ENCODE results near the gene SLC30A7.
"Not testable (repeated sequence)": the region's sequence is repeated elsewhere in the genome, so short reads cannot be mapped to it uniquely, and the experiment has no call there.

The SLC30A7 gene

GRCh38 chr1:100889869-100890482 lies 5.9 kb upstream of the SLC30A7 start:
- DNase-seq (ENCODE audit: low read depth), result not testable (repeated sequence)

DNA sequence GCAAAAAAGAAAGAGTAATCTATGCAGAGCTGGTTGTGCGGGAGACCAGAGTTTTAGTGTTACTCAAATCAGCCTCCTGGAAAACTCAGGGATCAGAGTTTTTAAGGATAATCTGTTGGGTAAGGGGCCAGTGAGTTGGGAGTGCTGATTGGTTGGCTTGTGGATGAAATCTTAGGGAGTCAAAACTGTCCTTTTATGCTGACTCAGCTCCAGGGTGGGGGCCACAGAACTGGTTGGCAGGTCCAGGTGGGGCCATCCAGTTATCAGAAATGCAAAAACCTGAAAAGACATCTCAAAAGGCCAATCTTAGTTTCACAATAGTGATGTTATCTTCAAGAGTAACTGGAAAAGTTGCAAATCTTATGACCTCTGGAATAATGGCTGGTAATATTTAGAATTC lies 4.5 kb upstream of the SLC30A7 start:
- DNase-seq (ENCODE audit: low read depth), result no peak

- DNase-seq (ENCODE audit: low read depth), result no peak
Observed at GRCh38 chr1:100892554-100892953, 3.3 kb upstream of the SLC30A7 start.

DNA sequence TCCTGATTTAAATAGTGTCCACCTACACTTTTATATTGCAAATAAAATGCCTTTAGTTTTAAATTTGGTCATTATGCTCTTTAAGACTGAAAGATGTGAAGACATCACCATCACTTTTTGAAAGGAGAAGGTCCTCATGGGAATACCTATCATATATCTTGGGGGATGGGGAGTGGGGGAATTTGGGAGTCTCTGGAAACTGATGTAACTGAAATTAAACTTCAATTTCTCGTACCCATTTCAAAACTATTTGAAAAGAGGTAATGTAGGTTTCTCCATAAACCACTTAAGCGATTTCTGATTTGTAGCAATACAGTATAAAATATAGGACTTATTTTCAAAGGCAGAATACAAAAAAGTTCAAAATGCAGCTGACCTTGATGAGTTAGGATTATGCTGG lies 2.2 kb upstream of the SLC30A7 start:
- no peak for DNase-seq (ENCODE audit: low read depth)

- peak; percentile 22 for DNase-seq (ENCODE audit: low read depth)
Observed at GRCh38 chr1:100894603-100895539, 1.0 kb upstream of the SLC30A7 start, which contains the start of gene EXTL2. Gene EXTL2, minus strand, starts transcription at chr1:100894842. Its CDS starts 6,085 bp downstream, at chr1:100888757.

- peak; percentile 16 for DNase-seq (ENCODE audit: low read depth)
Observed at GRCh38 chr1:100896481-100896982, 642 bp downstream of the SLC30A7 start.

DNA sequence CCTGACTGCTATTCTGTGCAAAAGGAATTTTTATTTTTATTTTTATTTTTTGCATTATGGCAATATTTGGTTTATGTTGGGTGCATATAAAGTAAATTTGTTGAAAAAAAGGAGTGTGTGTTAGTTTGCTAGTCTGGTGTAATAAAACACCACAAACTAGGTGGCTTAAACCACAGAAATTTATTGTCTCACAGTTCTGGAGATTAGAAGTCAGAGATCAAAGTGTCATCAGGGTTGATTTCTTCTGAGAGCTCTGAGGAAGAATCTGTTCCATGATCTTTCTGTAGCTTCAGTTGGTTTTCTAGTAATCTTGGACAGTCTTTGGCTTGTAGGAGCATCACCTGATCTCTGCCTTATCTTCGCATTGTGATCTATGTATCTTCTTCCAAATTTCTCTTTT lies 6.5 kb downstream of the SLC30A7 start:
- no peak for DNase-seq (ENCODE audit: low read depth)

DNA sequence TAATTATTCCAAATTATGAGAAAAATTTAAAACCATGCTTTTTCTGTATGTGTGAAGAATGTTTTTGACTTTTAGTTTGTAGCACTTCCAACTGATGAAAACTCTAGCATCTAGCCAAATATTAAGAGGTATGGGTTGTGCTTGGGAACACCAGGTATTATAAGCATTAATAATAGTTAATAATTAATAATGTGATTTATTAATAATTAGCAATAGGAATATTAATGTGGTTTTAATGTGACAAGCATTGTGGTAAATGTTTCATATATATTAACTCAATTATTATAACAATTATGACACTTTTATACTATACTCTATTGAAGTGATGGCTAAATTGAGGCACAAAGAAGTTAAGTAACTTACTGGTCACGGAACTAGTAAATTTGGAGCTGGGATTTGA lies 7.9 kb downstream of the SLC30A7 start:
- DNase-seq (ENCODE audit: low read depth), result no peak

GRCh38 chr1:100904528-100904927 lies 8.6 kb downstream of the SLC30A7 start:
- DNase-seq (ENCODE audit: low read depth), result no peak

DNA sequence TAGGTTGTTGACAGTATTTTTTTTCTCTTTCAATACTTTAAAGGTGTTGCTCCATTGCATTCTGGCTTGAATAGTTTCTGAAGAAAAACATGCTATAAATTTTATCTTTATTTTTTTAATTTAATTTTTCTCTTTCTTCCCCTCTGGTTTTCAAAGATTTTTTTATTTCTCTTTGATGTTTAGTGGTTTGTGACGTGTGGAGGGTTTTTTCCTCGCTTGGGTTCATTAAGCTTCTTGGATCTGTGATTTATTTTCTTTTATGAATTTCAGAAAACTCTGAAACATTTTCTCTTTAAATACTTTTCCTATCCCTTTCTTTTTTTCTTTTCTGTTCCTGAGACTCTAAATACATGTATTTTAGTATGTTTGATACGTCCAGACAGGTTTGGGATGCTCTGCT lies 9.3 kb downstream of the SLC30A7 start:
- no peak for DNase-seq (ENCODE audit: low read depth)

GRCh38 chr1:100907887-100908286 lies 12.0 kb downstream of the SLC30A7 start:
- no peak for DNase-seq (ENCODE audit: low read depth)

DNA sequence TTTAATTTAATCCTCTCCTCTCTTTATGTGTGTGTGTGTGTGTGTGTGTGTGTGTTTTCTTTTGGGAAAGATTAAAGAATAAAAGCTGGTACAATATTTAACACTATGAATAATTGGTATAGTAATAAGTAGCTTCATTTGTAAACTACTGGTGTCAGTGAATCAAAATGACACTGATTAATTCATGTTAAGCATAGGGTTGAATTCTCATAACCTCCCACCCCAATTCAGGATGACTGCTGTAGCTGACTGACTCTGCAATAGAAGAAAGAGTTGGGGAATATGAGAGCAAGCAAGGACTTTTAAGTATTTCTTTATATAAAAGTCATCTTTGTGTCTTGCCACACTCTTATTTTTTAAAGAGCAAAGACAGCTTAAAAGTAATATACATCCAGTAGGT lies 13.1 kb downstream of the SLC30A7 start:
- no peak for DNase-seq (ENCODE audit: low read depth)

DNA sequence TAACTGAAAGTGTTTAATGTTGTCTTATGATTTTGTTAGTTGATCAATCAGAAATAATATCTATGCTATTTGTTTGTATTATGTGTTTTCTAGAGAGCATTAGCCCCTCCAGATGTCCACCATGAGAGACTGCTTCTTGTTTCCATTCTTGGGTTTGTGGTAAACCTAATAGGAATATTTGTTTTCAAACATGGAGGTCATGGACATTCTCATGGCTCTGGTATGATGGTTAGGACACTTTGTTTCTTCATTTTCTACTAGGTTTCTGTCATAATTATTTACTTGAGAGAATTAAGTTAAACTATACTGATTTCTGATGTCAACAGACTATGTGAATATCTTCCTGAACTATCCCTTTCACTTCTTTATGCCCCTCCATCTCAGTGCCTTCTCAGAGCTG lies 16.1 kb downstream of the SLC30A7 start:
- DNase-seq (ENCODE audit: low read depth), result no peak

DNA sequence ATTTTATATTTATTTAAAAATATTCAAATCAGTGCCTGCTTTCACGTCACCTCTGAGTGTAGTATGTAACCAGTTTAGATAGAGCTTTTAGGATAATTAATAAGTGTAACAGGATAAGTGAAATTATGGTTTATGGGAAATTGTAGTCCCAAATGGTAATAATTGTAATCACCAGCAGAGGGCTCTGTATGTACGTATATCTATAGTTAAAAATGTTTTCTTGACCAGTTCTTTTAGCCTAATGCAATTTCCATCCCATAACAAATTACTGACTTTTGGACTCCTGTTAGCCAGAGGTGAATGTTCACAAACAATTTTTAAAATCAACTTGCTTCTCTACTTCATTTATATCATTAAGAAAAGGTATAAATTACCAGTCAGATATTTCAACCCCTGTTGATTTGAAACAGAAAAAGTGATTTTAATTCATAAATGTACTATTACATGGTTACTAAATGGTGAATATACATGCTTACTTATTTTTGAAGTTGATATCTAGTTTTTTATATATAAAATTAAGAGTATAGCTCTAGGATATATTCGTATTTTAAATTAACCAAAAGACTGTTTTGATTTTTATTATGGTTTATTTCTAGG lies 25.3 kb downstream of the SLC30A7 start:
- DNase-seq (ENCODE audit: low read depth), result no peak

DNA sequence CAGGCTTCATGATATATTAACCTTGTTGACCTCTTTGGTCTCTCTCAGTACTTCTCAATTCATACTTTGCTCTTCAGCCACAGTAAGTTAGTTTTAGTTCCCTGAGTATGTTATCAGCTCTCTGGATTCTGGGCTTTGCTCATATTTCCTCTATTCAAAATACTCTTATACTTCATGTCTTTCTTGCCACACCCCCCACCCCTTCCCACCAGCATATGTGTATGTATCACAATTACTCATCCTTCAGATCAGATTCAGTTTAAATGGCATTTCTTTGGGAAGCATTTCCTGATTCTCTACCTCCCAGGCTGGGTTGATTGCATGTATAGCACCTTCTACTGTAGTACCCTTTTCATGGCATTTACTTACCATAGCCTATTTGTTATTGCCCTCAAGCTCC lies 28.3 kb downstream of the SLC30A7 start:
- no peak for DNase-seq (ENCODE audit: low read depth)

DNA sequence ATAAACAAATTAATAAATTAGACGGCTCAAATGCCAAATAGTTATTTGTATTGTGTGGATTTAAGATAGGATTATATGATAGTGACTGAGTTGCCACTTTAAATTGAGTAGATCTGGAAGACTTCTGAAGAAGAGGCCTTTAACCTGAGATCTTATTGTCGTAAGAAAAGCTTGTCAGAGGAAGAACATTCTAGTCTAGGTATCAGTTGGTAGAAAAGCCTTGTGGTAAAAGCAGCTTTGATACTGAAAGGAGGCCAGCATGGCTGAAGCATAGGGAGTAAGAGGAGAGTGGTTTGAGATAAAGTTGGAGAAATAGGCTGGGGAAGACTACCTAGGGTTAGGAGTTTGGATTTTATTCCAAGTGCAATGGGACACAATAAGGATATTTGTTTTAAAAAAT lies 29.1 kb downstream of the SLC30A7 start:
- DNase-seq (ENCODE audit: low read depth), result no peak

GRCh38 chr1:100926240-100926639 lies 30.4 kb downstream of the SLC30A7 start:
- DNase-seq (ENCODE audit: low read depth), result no peak

DNA sequence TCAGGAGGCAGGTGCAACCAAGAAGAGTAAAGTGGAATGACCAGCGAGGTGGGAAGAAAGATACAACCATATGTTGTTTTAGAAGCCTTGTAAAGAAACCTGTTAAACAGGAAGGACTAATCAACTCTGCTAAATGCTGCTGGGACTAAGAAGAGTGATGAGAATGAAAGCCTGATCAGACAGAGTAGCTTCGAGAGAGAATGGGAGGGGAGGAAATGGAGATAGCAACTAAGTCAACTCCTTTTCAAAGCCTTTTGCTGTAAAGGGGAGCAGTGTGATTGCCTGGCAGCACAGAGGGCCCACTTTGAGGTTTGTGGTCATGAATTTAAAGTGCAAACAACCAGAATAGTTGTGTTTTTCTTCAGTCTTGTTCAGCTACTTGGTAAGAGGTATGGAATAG lies 31.4 kb downstream of the SLC30A7 start:
- no peak for DNase-seq (ENCODE audit: low read depth)

- DNase-seq (ENCODE audit: low read depth), result no peak
Observed at GRCh38 chr1:100928128-100928527, 32.2 kb downstream of the SLC30A7 start.

DNA sequence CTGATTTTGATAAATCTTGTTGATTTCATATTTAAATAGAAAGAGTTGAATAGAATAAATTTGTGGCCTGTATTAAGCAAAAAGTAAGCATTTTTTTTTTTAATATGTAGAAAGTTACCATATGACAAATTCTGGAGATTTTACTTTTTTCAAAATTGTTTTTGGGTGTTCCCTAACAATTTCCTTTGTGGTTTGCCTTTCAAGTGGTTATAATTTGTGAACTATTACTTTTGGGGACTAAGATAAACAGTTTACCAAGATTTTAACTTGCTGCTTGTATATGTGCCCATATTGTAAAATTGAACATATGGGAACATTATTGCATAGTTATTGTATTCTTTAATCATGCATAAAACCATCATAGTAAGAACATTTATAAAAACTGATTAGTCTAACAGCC lies 34.6 kb downstream of the SLC30A7 start:
- DNase-seq (ENCODE audit: low read depth), result no peak

- DNase-seq (ENCODE audit: low read depth), result no peak
Observed at GRCh38 chr1:100931716-100932115, 35.8 kb downstream of the SLC30A7 start.

GRCh38 chr1:100933555-100933954 lies 37.7 kb downstream of the SLC30A7 start:
- not testable (repeated sequence) for DNase-seq (ENCODE audit: low read depth)

Data from stimulated activated CD8-positive, alpha-beta memory T cell treated with anti-CD3 and anti-CD28 coated beads, Interleukin-12 subunit alpha, Interleukin-12 subunit beta, amount 100 ng/mL, for 4 hours (primary cell).